ENCODE measurements around the gene KCNK16. TPM values are rescaled to one million over a fixed set of nuclear protein-coding genes. Genes with fewer than 3 reads are reported as not detected.

Gene KCNK16
- total RNA-seq, 1 experiment from 2014 or later, result not detected

DNA sequence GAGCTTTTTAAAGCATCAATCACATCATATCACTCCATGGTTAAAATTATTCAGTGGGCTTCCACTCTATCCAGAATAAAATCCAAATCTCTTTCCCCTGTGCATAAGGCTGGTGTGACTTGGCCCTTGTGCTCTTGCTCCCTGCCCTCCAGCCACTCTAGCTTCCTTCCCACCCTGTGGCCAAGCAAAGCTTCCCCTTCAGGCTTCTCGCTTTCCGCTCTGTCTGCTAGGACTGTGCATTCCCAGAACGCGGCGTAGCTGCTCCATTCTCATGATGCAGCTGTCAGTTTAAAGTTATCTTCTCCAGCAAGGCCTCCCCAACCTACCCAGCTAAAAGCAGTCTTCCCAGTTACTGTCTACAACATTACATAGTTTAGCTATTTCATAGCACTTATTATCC lies 19.4 kb upstream of the KCNK16 start:
- no peak for DNase-seq (ENCODE audit: low spot score)

GRCh38 chr6:39341352-39341751 lies 18.9 kb upstream of the KCNK16 start:
- DNase-seq (ENCODE audit: low spot score), result no peak

DNA sequence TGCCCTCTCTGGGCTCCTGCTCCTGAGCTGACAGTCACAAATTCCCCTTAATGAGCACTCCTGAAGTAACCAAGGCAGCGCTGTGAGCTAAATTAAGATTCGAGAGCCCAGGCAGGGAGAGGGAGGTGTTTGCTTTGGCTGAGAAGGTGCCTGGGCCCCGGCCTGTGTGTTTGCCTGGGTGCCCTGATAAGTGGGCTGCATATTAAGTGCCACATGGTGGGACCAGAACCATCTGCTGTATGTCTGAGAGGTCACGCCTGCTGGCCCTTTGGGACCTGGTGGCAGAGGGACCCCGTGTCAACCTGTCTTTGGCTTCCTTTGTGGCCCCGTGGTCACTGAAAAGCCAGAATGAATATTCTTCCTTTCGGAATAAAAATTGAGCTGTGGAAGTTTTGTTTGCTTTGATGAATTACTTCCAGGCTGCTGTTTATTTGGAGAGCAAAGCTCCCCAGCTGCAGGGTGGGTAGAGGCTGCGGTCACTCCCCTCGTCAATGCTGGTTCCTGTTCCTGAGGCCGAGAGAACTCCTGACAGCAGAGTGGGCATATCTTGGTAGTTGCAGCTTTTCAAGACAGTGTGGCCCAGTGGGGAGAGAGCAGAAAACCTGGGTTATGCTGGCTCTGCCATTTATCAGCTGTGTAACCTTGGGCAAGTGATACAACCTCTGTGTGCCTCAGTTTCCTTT lies 17.5 kb upstream of the KCNK16 start:
- no peak for DNase-seq (ENCODE audit: low spot score)

DNA sequence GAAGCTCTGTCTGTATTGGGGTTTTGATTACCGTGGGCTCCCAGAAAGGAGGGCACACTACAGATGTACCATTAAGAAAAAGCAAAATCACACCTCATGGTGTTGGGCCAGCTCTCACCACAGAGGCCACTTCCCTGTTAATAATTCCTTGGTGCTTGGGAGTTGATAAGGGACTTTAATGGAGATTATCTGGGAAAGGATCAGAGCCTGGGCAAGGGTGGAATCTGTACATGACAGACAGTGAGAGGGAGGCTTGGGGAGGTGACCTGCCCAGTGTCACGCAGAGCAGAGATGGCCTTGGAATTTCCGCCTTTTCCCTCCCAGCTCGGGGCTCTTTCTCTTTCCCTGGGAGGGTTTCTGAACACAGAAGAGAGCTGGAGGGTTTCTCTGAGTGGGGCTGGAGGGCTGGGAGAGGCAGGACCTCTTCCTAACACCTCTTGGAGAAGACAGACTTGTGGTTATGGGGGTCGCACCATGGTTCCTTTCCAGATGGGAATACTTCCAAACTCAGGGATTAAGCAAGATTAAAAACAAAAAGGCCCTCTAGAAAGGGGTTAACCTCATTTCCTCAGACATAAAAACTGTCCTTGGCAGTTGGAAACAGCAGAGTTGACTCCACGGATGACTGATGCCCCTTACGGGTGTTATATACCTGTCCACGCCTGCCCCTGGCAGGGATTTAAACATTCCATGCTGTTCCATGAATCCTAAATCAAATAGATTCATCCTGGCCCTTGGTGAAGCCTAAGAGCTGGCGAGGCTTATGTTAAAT lies 16.8 kb upstream of the KCNK16 start:
- DNase-seq (ENCODE audit: low spot score), result no peak

DNA sequence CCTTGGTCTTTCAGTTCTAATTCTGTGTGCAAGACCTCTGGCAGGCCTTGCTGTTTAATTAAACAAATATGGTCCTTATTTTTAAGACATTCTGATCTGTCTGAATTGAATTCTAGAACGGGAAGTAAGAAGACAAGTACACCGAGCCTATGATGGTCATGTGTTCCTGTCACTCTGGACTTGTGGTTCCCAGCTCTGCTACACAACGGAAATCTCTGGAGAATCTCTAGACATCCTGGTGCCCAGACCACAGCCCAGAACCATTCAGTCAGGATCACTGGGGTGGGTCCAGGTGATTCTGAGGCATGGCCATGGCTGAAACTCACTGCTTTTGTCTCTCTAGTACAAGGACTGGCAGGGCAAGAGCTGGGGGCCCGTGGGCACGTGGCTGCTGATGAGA lies 15.9 kb upstream of the KCNK16 start:
- no peak for DNase-seq (ENCODE audit: low spot score)

DNA sequence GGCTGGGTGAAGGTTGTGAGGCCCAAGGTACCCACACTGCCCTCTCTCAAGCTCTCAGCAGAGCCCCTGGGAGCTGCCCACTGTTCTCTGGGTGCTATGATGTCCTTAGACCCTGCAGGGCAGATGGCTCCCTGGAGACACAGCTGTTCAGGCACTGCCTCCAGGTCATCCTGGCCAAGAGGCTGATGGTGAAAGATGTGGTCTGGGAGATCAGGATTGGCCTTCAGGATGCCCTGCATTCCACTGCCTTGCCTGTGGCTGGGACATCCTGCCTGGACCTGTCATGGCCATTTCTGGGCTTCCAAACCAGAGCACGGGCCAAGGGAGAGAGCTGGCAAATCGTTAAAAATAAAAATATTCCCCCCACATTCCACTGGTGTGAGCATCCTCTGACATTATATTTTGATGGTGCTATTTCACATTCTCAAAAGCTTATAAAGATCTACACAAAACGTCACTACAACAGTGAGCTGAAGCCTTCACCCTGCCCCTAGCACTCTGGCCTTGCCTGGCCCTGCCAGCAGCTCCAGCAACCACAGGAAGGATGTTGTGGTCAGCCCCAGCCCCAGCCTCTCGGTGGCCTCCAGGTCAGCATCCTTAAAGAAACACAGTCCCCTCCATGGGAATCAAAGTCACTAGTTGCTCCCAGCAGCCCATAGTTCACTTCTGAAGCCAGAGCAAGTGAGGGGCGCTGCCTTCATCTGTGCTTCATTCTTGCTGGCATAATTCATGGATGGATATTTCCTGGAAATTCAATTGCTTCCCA lies 13.5 kb upstream of the KCNK16 start:
- peak; percentile 16 for DNase-seq (ENCODE audit: low spot score)

DNA sequence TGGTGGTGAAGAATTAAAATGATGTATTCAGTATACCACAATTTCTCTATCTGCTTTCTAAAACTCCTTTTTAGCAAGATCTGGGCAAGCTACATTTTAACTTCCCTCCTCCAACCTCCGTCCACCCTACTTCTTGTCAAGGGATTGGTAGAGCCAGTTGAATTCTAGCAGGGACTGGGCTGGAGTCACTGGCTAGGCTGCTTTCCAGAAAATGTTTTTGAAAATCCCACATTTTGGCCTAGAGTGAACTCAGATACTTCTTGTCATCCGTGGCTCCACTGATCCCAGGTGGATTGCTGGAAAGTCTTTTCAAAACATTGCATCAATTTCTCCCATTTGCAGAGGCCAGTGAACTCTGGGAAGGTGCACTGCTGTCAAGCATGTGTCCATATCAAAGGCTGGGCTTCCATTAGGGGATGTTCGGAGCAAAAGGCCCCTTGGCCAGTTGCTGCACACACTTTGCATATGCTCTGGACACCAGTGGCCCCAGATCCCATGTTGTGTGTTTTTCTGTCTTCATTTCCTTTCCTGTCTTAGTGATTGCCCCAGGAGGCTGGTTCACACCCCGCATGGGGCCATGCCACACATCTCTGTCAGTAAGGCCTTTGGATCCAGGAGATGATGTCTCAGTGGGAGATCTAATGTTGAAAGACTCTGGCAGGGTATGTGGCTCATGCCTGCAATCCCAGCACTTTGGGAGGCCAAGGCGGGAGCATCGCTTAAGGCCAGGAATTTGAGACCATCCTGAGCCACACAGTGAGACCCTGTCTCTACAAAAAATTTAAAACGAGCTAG lies 11.3 kb upstream of the KCNK16 start:
- DNase-seq (ENCODE audit: low spot score), result no peak

GRCh38 chr6:39330476-39330875 lies 8.0 kb upstream of the KCNK16 start:
- no peak for DNase-seq (ENCODE audit: low spot score)

DNA sequence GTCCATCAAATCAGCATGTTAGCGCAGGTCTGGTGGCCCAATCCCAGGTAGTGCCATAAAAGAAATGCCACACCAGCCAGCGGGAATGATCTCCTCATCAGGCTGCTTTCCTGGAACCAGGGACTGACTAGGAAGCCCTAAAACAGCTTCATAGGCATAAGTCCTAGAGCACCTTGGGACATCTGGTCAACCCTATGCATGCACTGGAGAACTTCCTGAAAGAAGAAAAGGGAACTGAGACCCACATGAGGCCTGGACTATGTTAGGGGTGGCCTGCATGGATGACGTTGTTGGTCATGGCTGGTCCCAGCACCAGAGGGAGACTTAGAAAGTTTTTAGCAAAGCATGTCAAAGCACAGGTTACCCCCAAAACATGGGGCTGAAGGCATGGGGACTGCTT lies 7.6 kb upstream of the KCNK16 start:
- no peak for DNase-seq (ENCODE audit: low spot score)

GRCh38 chr6:39328066-39328465 lies 5.6 kb upstream of the KCNK16 start:
- no peak for DNase-seq (ENCODE audit: low spot score)

DNA sequence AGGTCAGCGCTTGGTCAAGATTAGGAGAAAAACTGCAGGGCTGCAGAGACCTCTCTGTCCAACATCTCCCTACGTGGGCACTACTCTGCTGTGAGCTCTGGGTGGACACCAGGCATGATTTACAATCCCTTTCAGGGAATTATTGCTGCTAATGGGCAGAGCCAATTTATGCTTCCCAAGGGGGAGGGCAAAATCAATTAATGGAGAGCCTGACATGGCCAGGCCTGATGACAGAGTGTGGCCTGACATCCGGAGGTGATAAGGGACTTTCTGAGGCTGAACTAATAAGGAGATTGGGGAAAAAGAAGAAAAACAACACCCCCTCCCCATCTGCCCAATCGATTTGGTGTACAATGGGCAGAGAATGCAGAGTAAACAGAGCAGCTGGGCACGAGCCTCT lies 5.0 kb upstream of the KCNK16 start:
- no peak for DNase-seq (ENCODE audit: low spot score)

DNA sequence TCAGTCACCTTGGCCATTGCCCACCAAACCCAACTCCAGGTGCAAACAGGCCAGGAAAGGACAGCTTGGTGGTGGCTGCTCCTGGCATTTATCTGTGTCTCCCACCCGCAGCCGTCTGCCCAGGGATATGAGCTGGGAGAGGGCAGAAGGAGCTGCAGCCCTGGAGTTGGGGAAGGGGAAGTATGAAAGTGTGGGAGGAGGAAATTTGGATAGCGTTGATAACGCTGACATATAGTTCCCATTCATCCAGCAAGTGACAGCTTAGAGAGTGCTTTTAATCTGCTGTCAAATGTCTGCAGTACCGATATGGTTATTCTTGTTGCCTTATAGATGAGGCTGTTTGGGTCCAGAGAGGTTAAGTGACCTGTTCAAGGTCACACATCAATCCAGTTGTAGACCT lies 741 bp downstream of the KCNK16 start:
- no peak for DNase-seq (ENCODE audit: low spot score)

GRCh38 chr6:39320363-39320984 lies 2.0 kb downstream of the KCNK16 start:
- no peak for DNase-seq (ENCODE audit: low spot score)

DNA sequence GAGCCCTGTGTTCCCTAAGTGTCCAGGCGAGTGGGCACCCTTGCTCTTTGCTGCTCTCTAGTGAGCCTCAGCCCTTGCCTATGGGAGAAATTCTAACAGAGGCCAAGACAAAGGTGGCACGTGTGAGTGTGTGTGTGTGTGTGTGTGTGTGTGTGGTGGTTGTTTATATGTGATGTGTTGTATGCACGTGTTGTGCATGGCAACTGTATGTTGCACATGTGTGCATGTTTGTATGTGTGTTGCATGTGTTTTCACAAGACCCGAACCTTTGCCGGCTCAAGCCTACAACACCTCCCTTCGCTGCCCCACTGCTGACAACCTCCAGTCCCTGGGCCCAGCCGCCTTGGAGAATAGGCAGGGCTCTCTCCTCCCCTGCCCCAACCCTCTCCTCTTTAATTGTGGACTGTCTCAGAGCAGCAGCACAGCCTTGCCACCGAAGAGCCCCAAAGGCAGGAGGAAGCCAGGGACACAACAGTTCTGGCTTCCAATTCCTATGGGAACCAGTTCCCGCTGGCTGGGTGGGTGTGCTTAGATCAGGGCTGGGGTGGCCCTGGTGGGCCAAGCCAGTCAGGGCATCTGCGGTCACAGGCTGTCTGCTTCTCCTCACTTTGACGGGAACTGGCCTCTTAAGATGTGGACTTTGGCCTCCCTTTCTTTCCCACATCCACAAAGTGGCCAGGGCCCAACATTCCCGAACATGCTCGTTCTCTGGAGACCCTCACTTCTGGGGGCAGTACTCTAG lies 2.7 kb downstream of the KCNK16 start:
- DNase-seq (ENCODE audit: low spot score), result no peak

- no peak for DNase-seq (ENCODE audit: low spot score)
Measured at GRCh38 chr6:39317256-39317655, 5.2 kb downstream of the KCNK16 start.

GRCh38 chr6:39314273-39314795 lies 8.2 kb downstream of the KCNK16 start, which contains the start of gene KCNK17:
Gene KCNK17, minus strand, starts transcription at chr6:39314419. Its CDS starts 99 bp downstream, at chr6:39314320.
- DNase-seq (ENCODE audit: low spot score), result no peak

GRCh38 chr6:39313526-39314272 lies 8.8 kb downstream of the KCNK16 start:
- DNase-seq (ENCODE audit: low spot score), result no peak

- DNase-seq (ENCODE audit: low spot score), result no peak
Measured at GRCh38 chr6:39312912-39313525, 9.5 kb downstream of the KCNK16 start.

GRCh38 chr6:39310542-39310941 lies 12.0 kb downstream of the KCNK16 start:
- no peak for DNase-seq (ENCODE audit: low spot score)

Data from A172 (cell line).